Astrocyte of the cerebellum (primary cell): ENCODE measurements around the gene SETD1B.

Experiments
- DNase-seq: peaks from one replicate; pipeline ENCODE4 v3.0.0-alpha.2; 2011; ENCODE audit warnings: low read depth
- H3K4me3 ChIP-seq: 2 replicates; pipeline ENCODE4 v1.5.1; 2011; ENCODE audit warnings: mild to moderate bottlenecking, low read depth, low read length, moderate library complexity
- CTCF ChIP-seq: IDR thresholded peaks from 2 replicates; pipeline ENCODE4 v1.5.1; 2012; ENCODE audit warnings: low read length, low read depth, moderate library complexity, mild to moderate bottlenecking; ENCODE audit errors: missing control alignments
- in situ Hi-C: cut with HindIII; loops from 2 replicates; pipeline ENCODE4 v1.10.0; 2017; ENCODE audit warnings: low sequenced_read_pairs

SETD1B gene

GRCh38 chr12:121780429-121780828 lies 23.4 kb upstream of the SETD1B start:
- no peak overlapping the region for H3K4me3 ChIP-seq
- no peak for TF ChIP-seq CTCF
- in situ Hi-C loops = no loop called here
- DNase-seq = no peak

GRCh38 chr12:121781484-121781997 lies 22.3 kb upstream of the SETD1B start:
- no peak for DNase-seq
- H3K4me3 ChIP-seq = no peak overlapping the region
- in situ Hi-C loops = no loop called here
- TF ChIP-seq CTCF = no peak

GRCh38 chr12:121781998-121782979 lies 21.5 kb upstream of the SETD1B start:
- no peak for TF ChIP-seq CTCF
- in situ Hi-C loops = no loop called here
- H3K4me3 ChIP-seq = no peak overlapping the region
- no peak for DNase-seq

GRCh38 chr12:121783766-121784165 lies 20.0 kb upstream of the SETD1B start:
- TF ChIP-seq CTCF = no peak
- H3K4me3 ChIP-seq = no peak overlapping the region
- in situ Hi-C loops = no loop called here
- DNase-seq = no peak

GRCh38 chr12:121784460-121784859 lies 19.3 kb upstream of the SETD1B start:
- no peak overlapping the region for H3K4me3 ChIP-seq
- DNase-seq = peak; percentile 72
- in situ Hi-C loops = no loop called here
- TF ChIP-seq CTCF = no peak

GRCh38 chr12:121786440-121786825 lies 17.4 kb upstream of the SETD1B start:
- no peak for TF ChIP-seq CTCF
- H3K4me3 ChIP-seq = no peak overlapping the region
- in situ Hi-C loops = no loop called here
- no peak for DNase-seq
